ENCODE data around the gene JOSD2. TPM values are rescaled to one million over a fixed set of nuclear protein-coding genes. Genes with fewer than 3 reads are reported as not detected.
A peak's percentile ranks its signal among the peaks of the same experiment; 100 is the strongest.
"Not testable (repeated sequence)": the region's sequence is repeated elsewhere in the genome, so short reads cannot be mapped to it uniquely, and the experiment has no call there.

Gene JOSD2
- polyA plus RNA-seq, 6 donors from 2014 or later, result 9.8 to 20.7 (median 12.2) TPM

DNA sequence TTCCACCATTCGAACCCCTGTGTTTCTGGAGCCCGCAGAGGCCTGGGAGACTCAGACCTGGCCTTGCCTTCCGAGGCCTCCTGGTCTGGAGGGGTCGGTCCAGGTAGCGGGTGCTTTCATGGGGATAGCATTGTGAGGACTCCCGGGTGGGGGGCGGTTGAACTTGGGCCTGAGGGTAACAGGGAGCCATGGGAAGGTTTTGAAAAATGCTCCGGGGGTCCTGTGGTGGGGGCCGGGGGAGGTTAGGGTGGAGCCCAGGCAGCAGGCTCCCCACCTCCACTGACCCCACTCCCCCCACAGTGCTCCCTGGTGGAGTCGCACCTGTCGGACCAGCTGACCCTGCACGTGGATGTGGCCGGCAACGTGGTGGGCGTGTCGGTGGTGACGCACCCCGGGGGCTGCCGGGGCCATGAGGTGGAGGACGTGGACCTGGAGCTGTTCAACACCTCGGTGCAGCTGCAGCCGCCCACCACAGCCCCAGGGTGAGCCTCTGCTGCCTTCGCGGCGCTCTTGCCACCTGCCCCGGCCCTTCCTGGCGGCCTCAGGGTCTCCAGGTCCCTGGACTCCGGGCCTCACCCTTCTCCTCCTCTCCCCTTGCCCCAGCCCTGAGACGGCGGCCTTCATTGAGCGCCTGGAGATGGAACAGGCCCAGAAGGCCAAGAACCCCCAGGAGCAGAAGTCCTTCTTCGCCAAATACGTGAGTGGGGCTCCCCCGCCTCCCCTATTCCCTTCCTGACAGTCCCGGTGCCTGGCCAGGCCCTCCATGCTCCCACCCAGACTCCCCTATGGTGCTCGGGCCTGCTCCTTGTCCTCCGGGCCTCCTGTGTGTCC is 30.5 kb downstream of the JOSD2 start:
- Mint-ChIP-seq H3K27ac (peak overlapping the region in 2 of 6 donors; percentile 58 to 67), H3K36me3 (peaks cover 0 to 21% of the 10 kb centered on the region in 2 donors), H3K27me3 (no peaks in the 10 kb centered on the region), H3K4me1 (peaks cover 29 to 37% (median 36%) of the 10 kb centered on the region in 3 donors), H3K9me3 (peaks cover 0 to 2% (median 0%) of the 10 kb centered on the region in 7 donors), H3K4me3 (no peak overlapping the region)
- ATAC-seq (ENCODE audit: low read depth in 2 of 2), result no peak
- no peak for DNase-seq

DNA sequence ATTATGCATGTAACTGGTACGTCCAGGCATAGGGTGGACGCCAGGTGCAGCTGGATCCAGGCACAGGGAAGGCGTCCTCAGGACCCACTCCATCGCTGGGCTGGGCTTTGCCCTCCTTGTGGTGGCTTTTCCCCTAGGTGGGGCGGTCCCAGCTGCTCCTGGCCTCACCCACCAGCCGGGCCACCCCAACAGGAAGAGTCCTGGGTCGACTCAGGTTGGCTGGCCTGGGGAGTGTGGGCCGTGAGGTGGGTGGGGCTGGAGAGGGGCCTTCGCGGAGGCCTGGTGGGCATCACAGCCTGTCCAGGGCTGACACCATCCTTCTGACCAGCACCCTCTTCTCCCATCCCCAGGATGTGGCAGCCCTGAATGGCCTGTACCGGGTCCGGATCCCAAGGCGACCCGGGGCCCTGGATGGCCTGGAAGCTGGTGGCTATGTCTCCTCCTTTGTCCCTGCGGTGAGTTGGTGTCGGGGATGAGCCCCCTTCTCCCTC is 31.2 kb downstream of the JOSD2 start:
- Mint-ChIP-seq H3K27me3 (no peaks in the 10 kb centered on the region), H3K9me3 (peaks cover 0 to 4% (median 0%) of the 10 kb centered on the region in 7 donors), H3K36me3 (peaks cover 0 to 21% of the 10 kb centered on the region in 2 donors), H3K4me3 (peak overlapping the region in 1 of 8 donors; percentile 71), H3K4me1 (peaks cover 29 to 43% (median 37%) of the 10 kb centered on the region in 3 donors), H3K27ac (no peak overlapping the region)
- no peak for DNase-seq
- ATAC-seq (ENCODE audit: low read depth in 2 of 2), result no peak

DNA sequence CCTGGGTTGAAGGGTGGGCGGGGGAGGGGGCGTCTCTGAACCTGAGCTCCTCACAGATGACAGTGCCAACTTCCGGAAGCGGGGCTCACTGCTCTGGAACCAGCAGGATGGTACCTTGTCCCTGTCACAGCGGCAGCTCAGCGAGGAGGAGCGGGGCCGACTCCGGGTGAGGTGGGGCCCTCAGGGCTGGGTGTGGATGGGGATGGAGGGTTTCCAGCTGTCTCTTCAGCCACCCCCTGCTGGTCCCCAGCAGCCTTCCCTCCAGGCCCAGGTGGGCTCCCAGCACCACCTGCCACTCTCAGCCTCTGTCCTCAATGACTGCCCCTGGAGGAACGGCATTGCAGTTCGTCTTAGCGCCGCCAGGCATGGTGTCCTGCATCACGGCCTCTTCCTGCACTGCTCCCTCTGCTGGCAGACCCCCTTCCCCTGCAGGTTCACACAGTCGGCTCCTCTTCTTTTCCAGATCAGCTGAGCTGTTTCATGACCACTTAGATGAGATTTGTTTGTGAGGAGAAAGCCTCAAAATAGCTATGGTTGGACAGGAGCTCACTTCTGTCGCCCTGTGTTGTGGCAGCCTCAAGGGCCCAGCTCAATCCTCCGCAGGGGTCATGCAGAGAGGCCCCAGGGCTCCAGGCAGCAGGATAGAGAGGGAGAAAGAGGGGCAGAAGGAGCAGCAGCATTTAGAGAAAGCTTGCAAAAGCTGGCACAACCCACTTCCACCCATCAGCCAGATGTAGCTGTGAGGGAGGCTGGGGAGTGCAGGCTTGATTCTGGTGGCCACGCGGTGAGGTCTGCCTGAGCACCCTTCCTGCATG is 31.9 kb downstream of the JOSD2 start:
- peaks cover 0 to 4% (median 0%) of the 10 kb centered on the region in 7 donors for H3K9me3 Mint-ChIP-seq
- ATAC-seq (ENCODE audit: low read depth in 2 of 2), result no peak
- H3K27ac Mint-ChIP-seq, result peak overlapping the region in 3 of 6 donors; percentile 51 to 66 (median 61)
- peak overlapping the region in 6 of 8 donors; percentile 10 to 71 (median 18) for H3K4me3 Mint-ChIP-seq
- no peak for DNase-seq
- no peaks in the 10 kb centered on the region for H3K27me3 Mint-ChIP-seq
- peaks cover 29 to 46% (median 37%) of the 10 kb centered on the region in 3 donors for H3K4me1 Mint-ChIP-seq
- peaks cover 0 to 21% of the 10 kb centered on the region in 2 donors for H3K36me3 Mint-ChIP-seq

DNA sequence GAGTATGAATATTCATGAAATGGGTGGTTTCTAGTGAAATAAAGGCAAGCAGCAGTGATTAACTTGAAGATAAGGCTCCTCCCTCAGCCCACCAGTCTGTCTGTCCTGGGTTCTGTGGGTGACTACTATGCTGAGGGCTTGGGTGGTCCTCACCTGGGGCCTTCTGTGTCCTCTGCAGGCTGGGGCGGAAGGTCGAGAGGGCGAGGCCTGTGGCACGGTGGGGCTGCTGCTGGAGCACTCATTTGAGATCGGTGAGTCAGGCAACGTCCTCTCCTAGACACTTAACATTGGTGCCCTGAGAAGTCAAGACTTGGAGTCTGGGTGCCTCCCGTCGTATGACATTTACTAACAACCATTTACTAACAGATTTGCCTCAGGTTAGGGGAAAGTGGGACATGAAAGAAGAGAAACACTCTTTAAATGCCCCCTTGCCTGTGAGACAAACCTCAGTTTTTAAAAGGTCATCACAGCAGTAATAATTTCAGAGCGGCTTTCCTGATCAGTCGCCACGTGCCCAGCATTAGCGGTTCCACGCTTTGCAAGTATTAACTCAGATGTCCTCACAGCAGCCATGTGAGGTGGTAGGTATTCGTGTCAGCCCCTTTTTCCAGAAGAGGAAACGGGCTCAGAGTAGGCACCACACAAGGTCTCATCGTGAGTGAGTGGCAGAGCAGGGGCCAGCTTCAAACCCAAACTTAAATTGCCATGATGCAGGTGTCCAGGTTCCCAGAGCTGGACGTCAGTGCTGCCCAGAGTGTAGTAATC is 33.1 kb downstream of the JOSD2 start:
- ATAC-seq (ENCODE audit: low read depth in 2 of 2), result no peak
- Mint-ChIP-seq H3K36me3 (peaks cover 0 to 15% of the 10 kb centered on the region in 2 donors), H3K9me3 (peaks cover 0 to 4% (median 0%) of the 10 kb centered on the region in 7 donors)

DNA sequence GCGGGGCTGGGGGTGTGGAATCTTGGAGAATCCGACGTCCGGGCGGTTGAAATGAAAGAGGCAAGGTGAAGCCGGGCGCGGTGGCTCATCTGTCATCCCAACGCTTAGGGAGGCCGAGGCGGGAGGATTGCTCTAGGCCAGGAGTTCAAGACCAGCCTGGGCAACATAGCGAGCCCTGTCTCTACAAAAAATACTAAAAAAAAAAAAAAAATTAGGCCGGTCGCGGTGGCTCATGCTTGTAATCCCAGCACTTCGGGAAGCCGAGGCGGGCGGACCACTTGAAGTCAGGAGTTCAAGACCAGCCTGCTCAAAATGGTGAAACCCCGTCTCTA is 34.1 kb downstream of the JOSD2 start:
- Mint-ChIP-seq H3K27me3 (no peaks in the 10 kb centered on the region), H3K4me1 (peaks cover 29 to 46% (median 34%) of the 10 kb centered on the region in 3 donors), H3K4me3 (peak overlapping the region; percentile 96 to 99 (median 98)), H3K27ac (peak overlapping the region; percentile 93 to 99 (median 98)), H3K36me3 (peaks cover 0 to 14% of the 10 kb centered on the region in 2 donors), H3K9me3 (peaks cover 0 to 4% (median 0%) of the 10 kb centered on the region in 7 donors)
- ATAC-seq (ENCODE audit: low read depth in 2 of 2), result no peak
- no peak for DNase-seq

More for the DNA sequence above, 33.1 kb downstream of the JOSD2 start:
- peak overlapping the region; percentile 96 to 99 (median 98) for H3K4me3 Mint-ChIP-seq
- peak overlapping the region in 4 of 6 donors; percentile 57 to 93 (median 78) for H3K27ac Mint-ChIP-seq
- no peak for DNase-seq
- no peaks in the 10 kb centered on the region for H3K27me3 Mint-ChIP-seq
- peaks cover 29 to 46% (median 37%) of the 10 kb centered on the region in 3 donors for H3K4me1 Mint-ChIP-seq

DNA sequence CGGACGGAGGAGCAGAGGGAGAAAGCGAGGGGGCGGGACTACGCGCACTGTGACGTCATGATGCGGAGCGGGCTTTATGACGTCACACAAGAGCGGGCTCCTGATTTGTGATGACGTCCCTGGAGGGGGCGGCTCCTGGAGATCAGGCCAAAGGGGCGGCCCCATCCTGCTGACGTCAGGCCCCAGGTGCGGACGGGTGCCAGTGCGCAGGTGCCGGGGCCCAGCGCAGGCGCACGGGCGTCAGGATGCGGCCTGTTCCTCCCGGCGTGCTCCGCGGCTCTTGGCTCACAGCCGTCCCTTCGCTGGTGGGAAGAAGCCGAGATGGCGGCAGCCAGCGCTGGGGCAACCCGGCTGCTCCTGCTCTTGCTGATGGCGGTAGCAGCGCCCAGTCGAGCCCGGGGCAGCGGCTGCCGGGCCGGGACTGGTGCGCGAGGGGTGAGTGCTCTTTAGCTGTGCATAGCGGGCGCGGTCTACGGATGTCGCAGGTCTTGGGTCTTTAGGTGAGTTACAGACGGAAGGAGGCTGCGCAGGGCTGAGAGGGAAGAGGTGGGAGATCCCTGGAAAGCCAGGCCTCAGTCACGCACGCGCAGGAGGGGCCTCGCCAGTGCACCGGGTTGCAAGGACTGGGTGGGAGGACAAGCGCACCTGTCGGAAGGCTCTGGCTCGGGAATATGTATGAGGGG is 34.6 kb downstream of the JOSD2 start, which contains the start of the genes EMC10 and GARIN5A:
TSS of gene EMC10 (plus strand) at position 284 of the 683 bp plus-strand sequence. CDS start at position 322, 38 bp downstream.
TSS of gene GARIN5A (minus strand) at position 625 of the 683 bp plus-strand sequence. CDS start at position 165, 460 bp downstream.
- H3K4me1 Mint-ChIP-seq, result peaks cover 29 to 46% (median 33%) of the 10 kb centered on the region in 3 donors
- peak; percentile 97 for DNase-seq
- ATAC-seq (ENCODE audit: low read depth in 2 of 2), result peak; percentile 93 to 95
- H3K9me3 Mint-ChIP-seq, result peaks cover 0 to 4% (median 0%) of the 10 kb centered on the region in 7 donors
- H3K36me3 Mint-ChIP-seq, result peaks cover 0 to 14% of the 10 kb centered on the region in 2 donors
- peak within 1 kb of the TSS; percentile 96 to 99 (median 98) for H3K4me3 Mint-ChIP-seq
- no peaks in the 10 kb centered on the region for H3K27me3 Mint-ChIP-seq
- H3K27ac Mint-ChIP-seq, result peak within 1 kb of the TSS; percentile 93 to 99 (median 99)

DNA sequence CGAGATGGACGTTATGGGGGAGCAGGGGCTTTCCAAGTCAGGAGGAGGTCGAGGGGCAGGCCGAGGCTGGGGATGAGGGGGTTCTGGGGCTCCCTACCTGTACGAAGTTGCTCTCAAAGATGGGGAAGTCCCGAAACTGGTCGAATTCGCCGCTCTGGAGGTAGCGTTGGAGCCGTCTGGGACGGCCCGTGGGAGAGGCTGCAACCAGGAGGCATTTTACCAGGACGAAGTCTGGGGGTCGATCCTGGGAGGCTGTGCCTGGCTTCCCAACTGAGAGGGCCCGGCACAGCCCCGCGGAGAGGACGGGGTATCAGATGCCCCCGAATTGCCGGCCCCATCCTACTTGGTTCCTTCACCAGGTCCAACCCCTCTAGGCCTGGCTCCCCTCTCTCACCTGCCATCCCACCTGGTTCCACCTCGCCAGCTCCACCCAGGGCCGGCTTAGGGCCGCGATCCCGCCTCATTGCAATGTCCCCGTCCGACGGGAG is 35.2 kb downstream of the JOSD2 start:
- H3K9me3 Mint-ChIP-seq, result peaks cover 0 to 4% (median 0%) of the 10 kb centered on the region in 7 donors
- peaks cover 27 to 46% (median 28%) of the 10 kb centered on the region in 3 donors for H3K4me1 Mint-ChIP-seq
- peak overlapping the region; percentile 96 to 99 (median 98) for H3K4me3 Mint-ChIP-seq
- H3K27me3 Mint-ChIP-seq, result no peaks in the 10 kb centered on the region
- H3K27ac Mint-ChIP-seq, result peak overlapping the region; percentile 93 to 99 (median 99)
- ATAC-seq (ENCODE audit: low read depth in 2 of 2) (no peak), DNase-seq (no peak)
- peaks cover 0 to 9% of the 10 kb centered on the region in 2 donors for H3K36me3 Mint-ChIP-seq

DNA sequence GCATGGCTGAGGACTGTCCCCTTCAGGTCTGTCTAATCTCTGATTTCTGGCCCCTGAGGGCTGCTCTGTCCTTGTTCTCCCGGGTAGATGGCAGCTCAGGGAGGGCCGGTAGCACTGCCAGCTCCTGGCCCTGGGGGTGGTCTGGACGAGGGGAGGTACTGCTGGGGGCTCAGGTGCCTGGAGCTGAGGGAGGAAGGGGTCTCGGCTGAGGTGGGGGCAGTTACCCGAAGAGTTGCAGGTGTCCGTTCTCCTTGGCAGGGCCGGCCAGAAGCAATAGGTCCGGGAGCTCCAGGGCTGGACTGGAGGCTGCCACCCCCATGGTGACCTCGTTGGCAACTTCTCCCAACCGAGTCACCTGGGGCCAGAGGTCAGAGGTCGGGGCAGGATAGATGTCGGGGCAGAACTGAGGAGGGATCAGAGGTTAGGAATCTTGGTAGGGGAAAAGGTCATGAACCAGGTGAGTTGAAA is 35.9 kb downstream of the JOSD2 start:
- no peak for DNase-seq
- peaks cover 0 to 7% of the 10 kb centered on the region in 2 donors for H3K36me3 Mint-ChIP-seq
- peak overlapping the region; percentile 93 to 99 (median 99) for H3K27ac Mint-ChIP-seq
- ATAC-seq (ENCODE audit: low read depth in 2 of 2), result no peak
- no peaks in the 10 kb centered on the region for H3K27me3 Mint-ChIP-seq
- peaks cover 27 to 46% (median 28%) of the 10 kb centered on the region in 3 donors for H3K4me1 Mint-ChIP-seq
- peak overlapping the region in 7 of 8 donors; percentile 50 to 99 (median 85) for H3K4me3 Mint-ChIP-seq
- H3K9me3 Mint-ChIP-seq, result peaks cover 0 to 4% (median 0%) of the 10 kb centered on the region in 7 donors

DNA sequence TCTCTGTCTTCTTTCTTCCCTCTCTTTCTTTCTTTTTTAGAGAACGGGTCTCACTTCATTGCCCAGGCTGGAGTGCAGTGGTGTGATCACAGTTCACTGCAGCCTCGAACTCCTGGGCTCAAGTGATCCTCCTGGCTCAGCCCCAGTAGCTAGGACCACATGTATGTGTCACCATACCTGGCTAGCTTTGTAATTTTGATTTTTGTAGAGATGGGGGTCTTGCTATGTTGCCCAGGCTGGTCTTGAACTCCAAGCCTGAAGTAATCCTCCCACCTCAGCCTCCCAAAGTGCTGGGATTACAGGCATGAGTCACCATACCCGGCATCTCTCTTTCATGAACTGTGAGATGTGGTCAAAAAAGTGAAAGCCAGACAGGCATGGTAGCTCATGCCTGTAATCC is 37.7 kb downstream of the JOSD2 start:
- not testable (repeated sequence) for H3K9me3 Mint-ChIP-seq; DNase-seq; H3K27me3 Mint-ChIP-seq; H3K36me3 Mint-ChIP-seq; H3K4me3 Mint-ChIP-seq; ATAC-seq (ENCODE audit: low read depth in 2 of 2)
- Mint-ChIP-seq H3K27ac (peak overlapping the region in 2 of 6 donors; percentile 86 to 89), H3K4me1 (peaks cover 21 to 38% (median 23%) of the 10 kb centered on the region in 3 donors)

DNA sequence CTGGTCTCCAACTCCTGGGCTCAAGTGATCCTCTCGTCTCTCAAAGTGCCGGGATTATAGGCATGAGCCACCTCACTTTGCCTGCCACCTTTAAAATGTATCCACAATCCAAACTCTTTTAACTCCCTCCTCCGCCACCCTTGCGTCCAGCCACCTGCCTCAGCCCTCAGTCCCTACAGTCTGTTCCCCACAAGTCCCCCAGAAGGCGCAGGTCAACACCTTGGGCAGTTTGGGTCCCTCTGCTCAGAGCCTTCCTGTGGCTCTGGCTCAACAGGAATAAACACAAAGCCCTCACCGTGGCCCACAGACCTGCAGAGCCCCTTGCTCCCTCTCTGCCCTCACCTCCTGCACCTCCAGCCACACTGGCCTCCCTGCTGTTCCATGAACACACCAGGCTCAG is 42.2 kb downstream of the JOSD2 start:
- Mint-ChIP-seq H3K27ac (peak overlapping the region in 2 of 6 donors; percentile 29 to 55), H3K4me1 (no peaks in the 10 kb centered on the region)
- no peak for ATAC-seq (ENCODE audit: low read depth in 2 of 2)

DNA sequence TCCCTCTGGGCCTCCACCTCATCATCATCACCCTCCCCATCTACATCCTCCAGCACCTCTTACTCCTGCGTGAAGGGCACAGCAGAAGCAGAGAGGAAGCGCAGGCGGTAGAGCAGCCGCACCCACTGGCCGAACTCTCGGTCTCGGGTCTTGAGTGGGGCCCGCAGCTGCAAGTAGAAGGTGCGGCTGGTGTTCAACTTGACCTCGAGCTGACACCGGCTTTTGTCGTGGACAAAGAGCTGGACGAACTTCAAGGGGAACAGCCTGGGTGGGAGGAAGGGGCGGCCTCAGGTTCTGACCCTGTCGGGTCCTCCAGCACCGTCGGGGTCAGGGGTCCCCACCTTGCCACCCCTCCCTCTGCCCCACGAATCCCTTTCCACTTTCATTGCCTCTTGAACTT is 43.4 kb downstream of the JOSD2 start:
- ATAC-seq (ENCODE audit: low read depth in 2 of 2) (no peak), DNase-seq (no peak)
- Mint-ChIP-seq H3K27ac (peak overlapping the region in 3 of 6 donors; percentile 55 to 66 (median 56)), H3K27me3 (no peaks in the 10 kb centered on the region), H3K4me3 (no peak overlapping the region), H3K36me3 (no peaks in the 10 kb centered on the region), H3K9me3 (no peaks in the 10 kb centered on the region), H3K4me1 (no peaks in the 10 kb centered on the region)

More for the DNA sequence above, 42.2 kb downstream of the JOSD2 start:
- H3K27me3 Mint-ChIP-seq, result no peaks in the 10 kb centered on the region
- no peaks in the 10 kb centered on the region for H3K36me3 Mint-ChIP-seq
- no peaks in the 10 kb centered on the region for H3K9me3 Mint-ChIP-seq
- no peak overlapping the region for H3K4me3 Mint-ChIP-seq
- DNase-seq, result no peak

DNA sequence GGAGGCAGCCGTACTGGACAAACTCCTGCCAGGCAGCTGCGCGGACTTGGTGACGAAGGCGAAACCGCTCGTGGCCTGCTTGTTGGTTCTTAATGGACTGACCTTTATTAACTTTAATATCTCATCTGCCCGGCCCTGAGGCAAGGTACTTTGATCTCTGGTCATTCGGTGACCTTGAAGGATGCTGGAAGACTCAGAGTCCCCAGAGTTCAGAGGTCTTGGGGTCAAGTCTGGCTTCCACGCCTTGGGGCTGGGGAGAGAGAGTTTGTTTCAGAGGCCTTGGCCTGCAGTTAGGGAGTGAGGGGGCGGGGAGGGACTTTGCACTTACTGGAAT is 44.3 kb downstream of the JOSD2 start:
- Mint-ChIP-seq H3K4me3 (no peak overlapping the region), H3K27ac (no peak overlapping the region), H3K4me1 (peaks cover 0 to 2% (median 0%) of the 10 kb centered on the region in 3 donors), H3K9me3 (no peaks in the 10 kb centered on the region), H3K36me3 (no peaks in the 10 kb centered on the region), H3K27me3 (no peaks in the 10 kb centered on the region)
- DNase-seq (no peak), ATAC-seq (ENCODE audit: low read depth in 2 of 2) (no peak)

All from naive B cell (primary cell).